GM10847 (cell line): ENCODE measurements around the gene PBX1.

ENCODE experiments used
- POLR2A ChIP-seq: IDR thresholded peaks from 2 replicates; pipeline ENCODE4 v1.6.1; 2011; ENCODE audit not compliant: insufficient read length; ENCODE audit errors: extremely low read depth

The PBX1 gene

GRCh38 chr1:164683235-164683634 is 124.3 kb downstream of the PBX1 start:
- no peak for TF ChIP-seq POLR2A

- TF ChIP-seq POLR2A: no peak
Observed at GRCh38 chr1:164685266-164686035, 126.5 kb downstream of the PBX1 start.

- TF ChIP-seq POLR2A: no peak
Observed at GRCh38 chr1:164687777-164688176, 128.8 kb downstream of the PBX1 start.

GRCh38 chr1:164688791-164689190 is 129.8 kb downstream of the PBX1 start:
- no peak for TF ChIP-seq POLR2A

- TF ChIP-seq POLR2A: no peak
Observed at GRCh38 chr1:164689672-164690511, 130.9 kb downstream of the PBX1 start.

GRCh38 chr1:164692420-164692819 is 133.4 kb downstream of the PBX1 start:
- no peak for TF ChIP-seq POLR2A

- no peak for TF ChIP-seq POLR2A
Observed at GRCh38 chr1:164693564-164694359, 134.8 kb downstream of the PBX1 start.

- no peak for TF ChIP-seq POLR2A
Observed at GRCh38 chr1:164694505-164694904, 135.5 kb downstream of the PBX1 start.

GRCh38 chr1:164695956-164696665 is 137.1 kb downstream of the PBX1 start:
- no peak for TF ChIP-seq POLR2A

GRCh38 chr1:164699815-164700491 is 141.0 kb downstream of the PBX1 start:
- no peak for TF ChIP-seq POLR2A

GRCh38 chr1:164700683-164701082 is 141.7 kb downstream of the PBX1 start:
- TF ChIP-seq POLR2A: no peak

GRCh38 chr1:164701189-164701761 is 142.3 kb downstream of the PBX1 start:
- no peak for TF ChIP-seq POLR2A

GRCh38 chr1:164702216-164702615 is 143.2 kb downstream of the PBX1 start:
- TF ChIP-seq POLR2A: no peak

GRCh38 chr1:164702664-164703063 is 143.7 kb downstream of the PBX1 start:
- no peak for TF ChIP-seq POLR2A
